Measurements from ENCODE around the gene ALDH16A1. TPM values are rescaled to one million over a fixed set of nuclear protein-coding genes. Genes with fewer than 3 reads are reported as not detected.

ALDH16A1 gene
- total and polyA plus RNA-seq, 2 of the 4 experiments (the other 2 are of a cell fraction), result 10.4 to 12.9 TPM

DNA sequence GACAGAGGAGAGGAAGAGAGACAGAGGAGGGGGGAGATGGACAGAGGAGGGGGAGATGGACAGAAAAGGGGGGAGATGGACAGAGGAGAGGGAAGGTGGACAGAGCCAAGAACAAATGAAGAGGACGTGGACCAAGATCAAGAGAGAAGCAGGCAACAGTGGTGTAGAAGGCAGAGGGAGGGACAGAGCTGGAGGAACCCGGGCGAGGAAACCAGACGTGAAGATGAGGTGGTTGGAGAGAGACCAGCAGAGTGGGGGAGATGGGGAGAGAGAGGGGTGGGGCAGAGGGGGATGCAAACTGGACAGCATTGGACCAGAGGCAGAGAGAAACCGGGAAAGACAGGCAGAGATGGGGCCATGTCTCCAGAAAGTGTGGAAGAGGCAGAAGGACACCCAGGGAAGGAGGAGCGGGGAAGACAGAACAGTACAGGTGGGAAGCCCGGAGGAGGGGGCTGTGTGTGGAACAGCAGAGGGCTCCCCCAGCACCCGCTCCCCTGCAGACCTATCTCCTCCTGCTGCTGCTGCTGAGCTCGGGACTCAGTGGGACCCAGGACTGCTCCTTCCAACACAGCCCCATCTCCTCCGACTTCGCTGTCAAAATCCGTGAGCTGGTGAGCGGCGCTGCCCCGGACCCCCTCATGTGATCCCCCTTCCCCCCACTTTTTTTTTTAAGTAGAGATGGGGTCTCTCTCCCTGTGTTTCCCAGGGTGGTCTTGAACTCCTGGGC is 22.3 kb downstream of the ALDH16A1 start (continued):
- TF ChIP-seq MXI1 (IDR thresholded peaks at IDR 0.05; ENCODE audit: borderline replicate concordance, low read depth, low read length), result no peak

DNA sequence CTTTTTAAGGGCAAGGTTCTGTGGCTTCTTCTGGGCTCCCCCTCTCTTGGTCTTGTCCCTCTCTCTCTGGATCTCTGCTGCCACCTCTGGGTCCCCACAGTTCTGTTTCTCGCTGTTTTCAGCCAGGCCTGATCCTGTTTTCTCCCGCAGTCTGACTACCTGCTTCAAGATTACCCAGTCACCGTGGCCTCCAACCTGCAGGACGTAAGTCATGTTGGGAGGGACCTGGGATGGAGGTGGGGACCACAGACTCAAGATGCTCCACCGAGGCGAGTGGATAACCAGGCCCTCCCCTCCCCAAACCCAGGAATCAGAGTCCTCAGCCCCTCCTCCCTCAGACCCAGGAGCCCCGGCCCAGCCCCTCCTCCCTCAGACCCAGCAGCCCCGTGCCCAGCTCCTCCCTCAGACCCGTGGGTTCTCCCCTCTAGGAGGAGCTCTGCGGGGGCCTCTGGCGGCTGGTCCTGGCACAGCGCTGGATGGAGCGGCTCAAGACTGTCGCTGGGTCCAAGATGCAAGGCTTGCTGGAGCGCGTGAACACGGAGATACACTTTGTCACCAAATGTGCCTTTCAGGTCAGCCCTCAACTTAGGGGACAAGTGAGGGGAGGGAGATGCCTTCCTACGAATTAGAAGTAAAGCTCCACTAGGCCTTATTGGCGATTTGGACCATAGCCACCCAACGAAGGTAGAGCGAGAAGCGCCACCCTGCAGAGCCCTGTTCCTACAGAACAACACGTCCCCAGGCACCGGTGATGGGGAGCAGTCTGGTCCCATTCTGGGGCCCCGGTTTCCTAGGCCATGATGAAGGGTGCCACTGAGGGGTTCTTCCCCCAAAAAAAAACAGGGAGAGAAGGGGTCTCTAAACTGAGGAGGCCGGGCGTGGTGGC is 23.2 kb downstream of the ALDH16A1 start:
- Histone ChIP-seq H2BK15ac (ENCODE audit: low read depth, low read length) (no peak overlapping the region), H2AK5ac (ENCODE audit: low read depth, low read length) (no peak overlapping the region), H3K9me1 (ENCODE audit: insufficient read depth, low read length) (peaks cover 12% of the 10 kb centered on the region; the same call in 1 of the 2 replicates), H2AK9ac (replicated peaks; ENCODE audit: low read depth, low read length, poor library complexity) (peak overlapping the region; percentile 51), H4K8ac (ENCODE audit: low read depth in 2 of 2, low read length in 2 of 2) (no peak overlapping the region; a peak in 1 of 4 replicates), H3K18ac (ENCODE audit: low read depth, low read length) (no peak overlapping the region), H3K4me3 (ENCODE audit: insufficient read depth, low read depth, low read length) (no peak overlapping the region), H2BK120ac (ENCODE audit: low read depth, low read length) (no peak overlapping the region), H3K4ac (ENCODE audit: low read depth, low read length) (no peak overlapping the region), H3K9ac (ENCODE audit: low read depth, low read length) (no peak overlapping the region), H3K14ac (replicated peaks; ENCODE audit: low read depth, low read length) (no peak overlapping the region), H2AFZ (replicated peaks; ENCODE audit: low read length, poor library complexity) (peak overlapping the region; percentile 40), H2BK20ac (ENCODE audit: low read depth, low read length) (no peak overlapping the region), H3K4me1 (ENCODE audit: control insufficient read depth, insufficient read depth, low read length) (peaks cover 11% of the 10 kb centered on the region; the same call in 1 of the 2 replicates), H3K9me3 (ENCODE audit: control insufficient read depth, insufficient read depth, low read length) (no peaks in the 10 kb centered on the region), H3K79me1 (ENCODE audit: low read depth in 1 of 2, low read length in 2 of 2) (peaks cover 0 to 8% of the 10 kb centered on the region in 2 experiments; a peak in 2 of 4 replicates), H2BK5ac (ENCODE audit: low read depth, low read length, poor library complexity, severe bottlenecking) (no peak overlapping the region), H3K23ac (ENCODE audit: low read depth, low read length) (no peak overlapping the region), H3K56ac (ENCODE audit: extremely low read depth, insufficient read depth, low read length) (no peak overlapping the region), H3K27me3 (ENCODE audit: control insufficient read depth, insufficient read depth, low read length) (no peaks in the 10 kb centered on the region), H3K27ac (ENCODE audit: insufficient read depth, low read length) (no peak overlapping the region), H4K91ac (ENCODE audit: insufficient read depth, low read depth, low read length) (no peak overlapping the region), H3K4me2 (ENCODE audit: low read depth, low read length) (no peak overlapping the region), H4K5ac (ENCODE audit: low read depth, low read length) (no peak overlapping the region), H3K36me3 (ENCODE audit: control insufficient read depth, insufficient read depth, low read length) (peaks cover 1% of the 10 kb centered on the region; the same call in 1 of the 2 replicates), H4K20me1 (ENCODE audit: insufficient read depth, low read length) (no peaks in the 10 kb centered on the region)
- dilution Hi-C loops (cut with HindIII; ENCODE audit: low sequenced_read_pairs, unreplicated experiment), result no loop called here
- in situ Hi-C loops (cut with MboI; ENCODE audit: low sequenced_read_pairs), result no loop called here
- intact Hi-C loops (cut with micrococcal nuclease), result no loop called here
- CTCF ChIA-PET, result interaction anchor here (0.6 to 1.0 kb wide), 2 partner anchors 84 to 164 kb away, joined by 4 read pairs; no protein-coding TSS in a partner anchor
- POLR2A ChIA-PET (ENCODE audit: unreplicated experiment), result interaction anchor here (0.6 kb wide), 1 partner anchor 11 kb away, joined by 4 read pairs; the partner anchor contains the start of gene RPL13A
- 47% methylated on average over 8 of the region's 27 CpGs; no CpG with 5 or more reads in 1 of the 2 experiments for WGBS, 2 experiments (ENCODE audit: extremely low coverage in 2 of 2, insufficient read length in 1 of 2)
- TF ChIP-seq RAD21 (IDR thresholded peaks at IDR 0.05; ENCODE audit: low read length) (peak; percentile 24; the same call in 1 of the 2 replicates), MAZ (IDR thresholded peaks at IDR 0.05; ENCODE audit: borderline replicate concordance, low read depth, low read length) (no peak; the same call in 1 of the 2 replicates), MXI1 (IDR thresholded peaks at IDR 0.05; ENCODE audit: borderline replicate concordance, low read depth, low read length) (no peak), CHD1 (IDR thresholded peaks at IDR 0.05; ENCODE audit: low read depth, low read length) (no peak), RFX5 (IDR thresholded peaks at IDR 0.05; ENCODE audit: low read depth, low read length) (no peak)
- TF ChIP-seq, protein P1, sequence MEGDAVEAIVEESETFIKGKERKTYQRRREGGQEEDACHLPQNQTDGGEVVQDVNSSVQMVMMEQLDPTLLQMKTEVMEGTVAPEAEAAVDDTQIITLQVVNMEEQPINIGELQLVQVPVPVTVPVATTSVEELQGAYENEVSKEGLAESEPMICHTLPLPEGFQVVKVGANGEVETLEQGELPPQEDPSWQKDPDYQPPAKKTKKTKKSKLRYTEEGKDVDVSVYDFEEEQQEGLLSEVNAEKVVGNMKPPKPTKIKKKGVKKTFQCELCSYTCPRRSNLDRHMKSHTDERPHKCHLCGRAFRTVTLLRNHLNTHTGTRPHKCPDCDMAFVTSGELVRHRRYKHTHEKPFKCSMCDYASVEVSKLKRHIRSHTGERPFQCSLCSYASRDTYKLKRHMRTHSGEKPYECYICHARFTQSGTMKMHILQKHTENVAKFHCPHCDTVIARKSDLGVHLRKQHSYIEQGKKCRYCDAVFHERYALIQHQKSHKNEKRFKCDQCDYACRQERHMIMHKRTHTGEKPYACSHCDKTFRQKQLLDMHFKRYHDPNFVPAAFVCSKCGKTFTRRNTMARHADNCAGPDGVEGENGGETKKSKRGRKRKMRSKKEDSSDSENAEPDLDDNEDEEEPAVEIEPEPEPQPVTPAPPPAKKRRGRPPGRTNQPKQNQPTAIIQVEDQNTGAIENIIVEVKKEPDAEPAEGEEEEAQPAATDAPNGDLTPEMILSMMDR (conservative IDR thresholded peaks at IDR 0.05; ENCODE audit: low read depth, low read length), result peak; percentile 55
- TF ChIP-seq, protein P2, sequence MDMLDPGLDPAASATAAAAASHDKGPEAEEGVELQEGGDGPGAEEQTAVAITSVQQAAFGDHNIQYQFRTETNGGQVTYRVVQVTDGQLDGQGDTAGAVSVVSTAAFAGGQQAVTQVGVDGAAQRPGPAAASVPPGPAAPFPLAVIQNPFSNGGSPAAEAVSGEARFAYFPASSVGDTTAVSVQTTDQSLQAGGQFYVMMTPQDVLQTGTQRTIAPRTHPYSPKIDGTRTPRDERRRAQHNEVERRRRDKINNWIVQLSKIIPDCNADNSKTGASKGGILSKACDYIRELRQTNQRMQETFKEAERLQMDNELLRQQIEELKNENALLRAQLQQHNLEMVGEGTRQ (IDR thresholded peaks at IDR 0.05; ENCODE audit: low read depth, low read length), result no peak
- DNase-seq (no peak), ATAC-seq (ENCODE audit: low read depth) (peak; percentile 55)
- BruUV-seq (replicated peaks), result no TSS peak

Data from IMR-90 (cell line).